HT-29 (cell line): ENCODE measurements around the gene GLTPD2. TPM values are rescaled to one million over a fixed set of nuclear protein-coding genes. Genes with fewer than 3 reads are reported as not detected.

Experiments
- total RNA-seq: library from RNA; depleted of rRNA; stranded (reverse); fragments of >200 nt; shearing (Covaris generic); gene quantifications from 2 replicates; pipeline ENCODE4 v1.2.3, GENCODE V29; 2014; rRNA removed

GLTPD2 gene
- total RNA-seq, 1 experiment from 2014 or later, result not detected

Other genes starting within 250 kb of the GLTPD2 start
- 136 and 177 TPM in 2 replicates for gene MYBBP1A, start 233.6 kb upstream of the GLTPD2 start, total RNA-seq
- gene GGT6, start 228.4 kb upstream of the GLTPD2 start, total RNA-seq, result 4.8 and 7.0 TPM in 2 replicates
- not detected in 2 replicates for gene SMTNL2, start 204.4 kb upstream of the GLTPD2 start, total RNA-seq
- 0.13 TPM in 1 of 2 replicates, not detected in the other for gene ALOX15, start 147.3 kb upstream of the GLTPD2 start, total RNA-seq
- 23.7 and 29.3 TPM in 2 replicates for gene PELP1, start 84.8 kb upstream of the GLTPD2 start, total RNA-seq
- gene ARRB2, start 78.3 kb upstream of the GLTPD2 start, total RNA-seq, result 30.4 and 32.3 TPM in 2 replicates
- 27.8 and 35.0 TPM in 2 replicates for gene MED11, start 57.5 kb upstream of the GLTPD2 start, total RNA-seq
- 0.18 and 0.86 TPM in 2 replicates for gene ZMYND15, start 49.1 kb upstream of the GLTPD2 start, total RNA-seq
- 11.5 and 12.7 TPM in 2 replicates for gene CXCL16, start 49.0 kb upstream of the GLTPD2 start, total RNA-seq
- 0.44 and 0.61 TPM in 2 replicates for gene TM4SF5, start 17.1 kb upstream of the GLTPD2 start, total RNA-seq
- gene VMO1, start 2.6 kb upstream of the GLTPD2 start, total RNA-seq, result 0.58 TPM in 1 of 2 replicates, not detected in the other
- gene PSMB6, start 7.2 kb downstream of the GLTPD2 start, total RNA-seq, result 242 and 261 TPM in 2 replicates
- gene PLD2, start 18.2 kb downstream of the GLTPD2 start, total RNA-seq, result 6.9 and 10.9 TPM in 2 replicates
- gene MINK1, start 44.4 kb downstream of the GLTPD2 start, total RNA-seq, result 61.7 and 76.1 TPM in 2 replicates
- 0.97 and 1.4 TPM in 2 replicates for gene C17orf107, start 110.6 kb downstream of the GLTPD2 start, total RNA-seq
- not detected in 2 replicates for gene CHRNE, start 114.1 kb downstream of the GLTPD2 start, total RNA-seq
- not detected in 2 replicates for gene GP1BA, start 143.3 kb downstream of the GLTPD2 start, total RNA-seq
- 58.8 and 83.6 TPM in 2 replicates for gene SLC25A11, start 151.1 kb downstream of the GLTPD2 start, total RNA-seq
- gene RNF167, start 151.3 kb downstream of the GLTPD2 start, total RNA-seq, result 51.1 and 62.9 TPM in 2 replicates
- 2,317 and 2,656 TPM in 2 replicates for gene PFN1, start 159.6 kb downstream of the GLTPD2 start, total RNA-seq
- 2.8 and 4.7 TPM in 2 replicates for gene ENO3, start 162.2 kb downstream of the GLTPD2 start, total RNA-seq
- 20.0 and 25.7 TPM in 2 replicates for gene SPAG7, start 178.9 kb downstream of the GLTPD2 start, total RNA-seq
- 3.2 and 7.3 TPM in 2 replicates for gene CAMTA2, start 198.7 kb downstream of the GLTPD2 start, total RNA-seq
- gene INCA1, start 208.6 kb downstream of the GLTPD2 start, total RNA-seq, result 0.13 and 0.81 TPM in 2 replicates
- 75.3 and 83.6 TPM in 2 replicates for gene KIF1C, start 209.0 kb downstream of the GLTPD2 start, total RNA-seq
- not detected in 2 replicates for gene SLC52A1, start 246.5 kb downstream of the GLTPD2 start, total RNA-seq